A673 (cell line): Measurements from ENCODE around the gene FAM234B.

Source experiments
- CTCF ChIP-seq: fragments of 300-800, 200-600 bp; sonication (generic); conservative IDR thresholded peaks from 2 replicates; pipeline ENCODE4 v1.5.1; 2017; ENCODE audit warnings: low read depth, mild to moderate bottlenecking, antibody characterized with exemption, low read length, moderate library complexity, mixed read lengths
- EZH2 ChIP-seq: fragments of 200-600 bp; sonication (generic); IDR thresholded peaks from 2 replicates; pipeline ENCODE4 v1.6.1; 2017; ENCODE audit warnings: borderline replicate concordance, low read depth, mild to moderate bottlenecking, mixed read lengths, antibody characterized with exemption, low read length; ENCODE audit not compliant: poor library complexity, severe bottlenecking

- TF ChIP-seq CTCF (no peak), EZH2 (no peak)
These were observed 1.4 kb upstream of the FAM234B start for GRCh38 chr12:13042666-13043230.
